WTC11 (cell line): ENCODE data around the gene GPX3. TPM values are rescaled to one million over a fixed set of nuclear protein-coding genes. Genes with fewer than 3 reads are reported as not detected.

Source experiments
- ATAC-seq: fragments of 200-7000 bp; cut with Tn5 transposase; 2 replicates; pipeline ENCODE4 v1.10.0; 2021; ENCODE audit warnings: mild to moderate bottlenecking, moderate library complexity
- CTCF ChIA-PET: fragments of 300-600 bp; sonication (Branson Sonifier 250); formaldehyde crosslinking; loops from one replicate; lab custom pipeline; 2021; ENCODE audit warnings: antibody characterized with exemption; lab: Charles Lee
- POLR2A ChIA-PET: fragments of 350-600 bp; sonication (Branson Sonifier 250); formaldehyde crosslinking; loops from one replicate; lab custom pipeline; 2021; ENCODE audit warnings: antibody characterized with exemption; lab: Charles Lee
- DNase-seq: peaks from one replicate; pipeline ENCODE4 v3.0.0; 2021; ENCODE audit warnings: low spot score
- H3K27ac Mint-ChIP-seq: 2 replicates; pipeline ENCODE4 v1.8.0; 2021; ENCODE audit warnings: mixed read lengths
- H3K27me3 Mint-ChIP-seq: 2 replicates; pipeline ENCODE4 v1.8.0; 2021; ENCODE audit warnings: low read depth, mild to moderate bottlenecking, moderate library complexity, mixed read lengths
- H3K36me3 Mint-ChIP-seq: 2 replicates; pipeline ENCODE4 v1.8.0; 2021; ENCODE audit warnings: mixed read lengths
- H3K4me1 Mint-ChIP-seq: 2 replicates; pipeline ENCODE4 v1.8.0; 2022; ENCODE audit warnings: mixed read lengths
- H3K4me3 Mint-ChIP-seq: 2 replicates; pipeline ENCODE4 v1.8.0; 2021; ENCODE audit warnings: mild to moderate bottlenecking, moderate library complexity, mixed read lengths
- H3K9me3 Mint-ChIP-seq: 2 replicates; pipeline ENCODE4 v1.8.0; 2021; ENCODE audit warnings: mixed read lengths
- ERG ChIP-seq: fragments of 250-450 bp; sonication (Bioruptor Pico); IDR thresholded peaks from 2 replicates; pipeline ENCODE4 v1.8.0; 2021; ENCODE audit warnings: mild to moderate bottlenecking
- IRF1 ChIP-seq: sonication (generic); formaldehyde crosslinking; IDR thresholded peaks from 2 replicates; pipeline ENCODE4 v1.8.0; 2023; ENCODE audit warnings: missing genetic modification reagents
- JUN ChIP-seq: sonication (generic); formaldehyde crosslinking; IDR thresholded peaks from 2 replicates; pipeline ENCODE4 v1.8.0; 2023; ENCODE audit warnings: mild to moderate bottlenecking, missing genetic modification reagents
- MAX ChIP-seq: sonication (generic); formaldehyde crosslinking; IDR thresholded peaks from 2 replicates; pipeline ENCODE4 v1.8.0; 2022; ENCODE audit warnings: mild to moderate bottlenecking, missing genetic modification reagents
- NFATC4 ChIP-seq: fragments of 250-450 bp; sonication (Bioruptor Pico); IDR thresholded peaks from 2 replicates; pipeline ENCODE4 v1.9.0; 2021; ENCODE audit warnings: mild to moderate bottlenecking
- NFE2L1 ChIP-seq: sonication (generic); formaldehyde crosslinking; IDR thresholded peaks from 2 replicates; pipeline ENCODE4 v1.8.1; 2023; ENCODE audit warnings: missing genetic modification reagents
- SMAD3 ChIP-seq: sonication (generic); formaldehyde crosslinking; IDR thresholded peaks from 2 replicates; pipeline ENCODE4 v1.8.0; 2022; ENCODE audit warnings: missing genetic modification reagents, mild to moderate bottlenecking, borderline replicate concordance
- SP1 ChIP-seq: sonication (generic); formaldehyde crosslinking; conservative IDR thresholded peaks from 2 replicates; pipeline ENCODE4 v1.8.1; 2022; ENCODE audit warnings: missing genetic modification reagents
- TEAD4 ChIP-seq: sonication (generic); formaldehyde crosslinking; IDR thresholded peaks from 2 replicates; pipeline ENCODE4 v1.8.0; 2022; ENCODE audit warnings: mild to moderate bottlenecking, missing genetic modification reagents
- ZBTB43 ChIP-seq: sonication (generic); formaldehyde crosslinking; IDR thresholded peaks from 2 replicates; pipeline ENCODE4 v1.8.1; 2023; ENCODE audit warnings: mild to moderate bottlenecking, missing genetic modification reagents
- ZNF317 ChIP-seq: sonication (generic); formaldehyde crosslinking; IDR thresholded peaks from 2 replicates; pipeline ENCODE4 v1.8.1; 2023; ENCODE audit warnings: low read depth, mild to moderate bottlenecking, moderate library complexity, missing genetic modification reagents, borderline replicate concordance
- ZSCAN18 ChIP-seq: fragments of 250-450 bp; sonication (Bioruptor Pico); IDR thresholded peaks from 2 replicates; pipeline ENCODE4 v2.1.2; 2022; ENCODE audit warnings: mild to moderate bottlenecking, moderate library complexity
- total RNA-seq: library from RNA; stranded (reverse); gene quantifications from 3 replicates; pipeline ENCODE4 v1.2.3, GENCODE V29; 2021
- TF ChIP-seq, protein P1 (sequence below): sonication (generic); formaldehyde crosslinking; IDR thresholded peaks from 2 replicates; pipeline ENCODE4 v1.8.1; 2022; ENCODE audit warnings: low read depth, missing genetic modification reagents, borderline replicate concordance
- TF ChIP-seq, protein P2 (sequence below): sonication (generic); formaldehyde crosslinking; IDR thresholded peaks from 2 replicates; pipeline ENCODE4 v1.8.1; 2023; ENCODE audit warnings: mild to moderate bottlenecking, missing genetic modification reagents
- TF ChIP-seq, protein P3 (sequence below): sonication (generic); formaldehyde crosslinking; IDR thresholded peaks from 2 replicates; pipeline ENCODE4 v1.8.1; 2022; ENCODE audit warnings: mild to moderate bottlenecking, moderate library complexity, missing genetic modification reagents
- TF ChIP-seq, protein P4 (sequence below): sonication (generic); formaldehyde crosslinking; IDR thresholded peaks from 2 replicates; pipeline ENCODE4 v1.8.1; 2023; ENCODE audit warnings: mild to moderate bottlenecking, moderate library complexity, missing genetic modification reagents
- TF ChIP-seq, protein P5 (sequence below): sonication (generic); formaldehyde crosslinking; IDR thresholded peaks from 2 replicates; pipeline ENCODE4 v1.8.0; 2022; ENCODE audit warnings: mild to moderate bottlenecking, missing genetic modification reagents

Gene GPX3
- total RNA-seq, 1 experiment from 2014 or later: 24.5 TPM

DNA sequence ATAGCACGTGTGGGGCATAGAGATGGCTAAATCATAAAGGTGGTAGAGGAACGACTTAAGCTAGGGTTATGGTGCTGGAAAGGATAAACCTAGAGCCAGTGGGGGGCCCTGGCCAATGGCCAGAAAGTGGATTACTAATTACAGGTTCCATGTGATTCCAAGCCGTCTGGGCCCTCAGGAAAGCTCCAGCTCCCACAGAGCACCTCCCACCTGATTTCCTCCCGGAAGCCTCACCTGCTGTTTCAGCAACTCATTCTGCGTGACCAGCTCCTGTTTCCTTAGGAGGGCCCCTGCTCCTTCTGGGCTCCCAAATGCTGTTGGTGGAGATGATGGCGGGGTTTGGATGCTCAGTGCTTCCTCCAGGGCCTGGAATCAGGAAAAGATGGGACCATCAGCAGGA is 16.2 kb downstream of the GPX3 start:
- TF ChIP-seq ZBTB43 (CRISPR knock-in tag): no peak
- TF ChIP-seq ERG (CRISPR knock-in tag): no peak
- TF ChIP-seq, protein P1, sequence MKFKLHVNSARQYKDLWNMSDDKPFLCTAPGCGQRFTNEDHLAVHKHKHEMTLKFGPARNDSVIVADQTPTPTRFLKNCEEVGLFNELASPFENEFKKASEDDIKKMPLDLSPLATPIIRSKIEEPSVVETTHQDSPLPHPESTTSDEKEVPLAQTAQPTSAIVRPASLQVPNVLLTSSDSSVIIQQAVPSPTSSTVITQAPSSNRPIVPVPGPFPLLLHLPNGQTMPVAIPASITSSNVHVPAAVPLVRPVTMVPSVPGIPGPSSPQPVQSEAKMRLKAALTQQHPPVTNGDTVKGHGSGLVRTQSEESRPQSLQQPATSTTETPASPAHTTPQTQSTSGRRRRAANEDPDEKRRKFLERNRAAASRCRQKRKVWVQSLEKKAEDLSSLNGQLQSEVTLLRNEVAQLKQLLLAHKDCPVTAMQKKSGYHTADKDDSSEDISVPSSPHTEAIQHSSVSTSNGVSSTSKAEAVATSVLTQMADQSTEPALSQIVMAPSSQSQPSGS: no peak
- TF ChIP-seq, protein P2, sequence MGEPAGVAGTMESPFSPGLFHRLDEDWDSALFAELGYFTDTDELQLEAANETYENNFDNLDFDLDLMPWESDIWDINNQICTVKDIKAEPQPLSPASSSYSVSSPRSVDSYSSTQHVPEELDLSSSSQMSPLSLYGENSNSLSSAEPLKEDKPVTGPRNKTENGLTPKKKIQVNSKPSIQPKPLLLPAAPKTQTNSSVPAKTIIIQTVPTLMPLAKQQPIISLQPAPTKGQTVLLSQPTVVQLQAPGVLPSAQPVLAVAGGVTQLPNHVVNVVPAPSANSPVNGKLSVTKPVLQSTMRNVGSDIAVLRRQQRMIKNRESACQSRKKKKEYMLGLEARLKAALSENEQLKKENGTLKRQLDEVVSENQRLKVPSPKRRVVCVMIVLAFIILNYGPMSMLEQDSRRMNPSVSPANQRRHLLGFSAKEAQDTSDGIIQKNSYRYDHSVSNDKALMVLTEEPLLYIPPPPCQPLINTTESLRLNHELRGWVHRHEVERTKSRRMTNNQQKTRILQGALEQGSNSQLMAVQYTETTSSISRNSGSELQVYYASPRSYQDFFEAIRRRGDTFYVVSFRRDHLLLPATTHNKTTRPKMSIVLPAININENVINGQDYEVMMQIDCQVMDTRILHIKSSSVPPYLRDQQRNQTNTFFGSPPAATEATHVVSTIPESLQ (CRISPR knock-in tag): no peak
- TF ChIP-seq SP1 (CRISPR knock-in tag): no peak
- TF ChIP-seq, protein P3, sequence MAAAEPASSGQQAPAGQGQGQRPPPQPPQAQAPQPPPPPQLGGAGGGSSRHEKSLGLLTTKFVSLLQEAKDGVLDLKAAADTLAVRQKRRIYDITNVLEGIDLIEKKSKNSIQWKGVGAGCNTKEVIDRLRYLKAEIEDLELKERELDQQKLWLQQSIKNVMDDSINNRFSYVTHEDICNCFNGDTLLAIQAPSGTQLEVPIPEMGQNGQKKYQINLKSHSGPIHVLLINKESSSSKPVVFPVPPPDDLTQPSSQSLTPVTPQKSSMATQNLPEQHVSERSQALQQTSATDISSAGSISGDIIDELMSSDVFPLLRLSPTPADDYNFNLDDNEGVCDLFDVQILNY: no peak
- TF ChIP-seq NFATC4 (CRISPR knock-in tag): no peak
- TF ChIP-seq NFE2L1 (CRISPR knock-in tag): no peak
- TF ChIP-seq ZNF317 (CRISPR knock-in tag): no peak
- no peak for TF ChIP-seq SMAD3 (CRISPR knock-in tag)
- no peak for TF ChIP-seq MAX (CRISPR knock-in tag)
- TF ChIP-seq IRF1 (CRISPR knock-in tag): no peak
- TF ChIP-seq, protein P4, sequence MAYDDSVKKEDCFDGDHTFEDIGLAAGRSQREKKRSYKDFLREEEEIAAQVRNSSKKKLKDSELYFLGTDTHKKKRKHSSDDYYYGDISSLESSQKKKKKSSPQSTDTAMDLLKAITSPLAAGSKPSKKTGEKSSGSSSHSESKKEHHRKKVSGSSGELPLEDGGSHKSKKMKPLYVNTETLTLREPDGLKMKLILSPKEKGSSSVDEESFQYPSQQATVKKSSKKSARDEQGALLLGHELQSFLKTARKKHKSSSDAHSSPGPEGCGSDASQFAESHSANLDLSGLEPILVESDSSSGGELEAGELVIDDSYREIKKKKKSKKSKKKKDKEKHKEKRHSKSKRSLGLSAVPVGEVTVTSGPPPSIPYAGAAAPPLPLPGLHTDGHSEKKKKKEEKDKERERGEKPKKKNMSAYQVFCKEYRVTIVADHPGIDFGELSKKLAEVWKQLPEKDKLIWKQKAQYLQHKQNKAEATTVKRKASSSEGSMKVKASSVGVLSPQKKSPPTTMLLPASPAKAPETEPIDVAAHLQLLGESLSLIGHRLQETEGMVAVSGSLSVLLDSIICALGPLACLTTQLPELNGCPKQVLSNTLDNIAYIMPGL: no peak
- no peak for TF ChIP-seq ZSCAN18
- TF ChIP-seq TEAD4 (CRISPR knock-in tag): no peak
- TF ChIP-seq, protein P5, sequence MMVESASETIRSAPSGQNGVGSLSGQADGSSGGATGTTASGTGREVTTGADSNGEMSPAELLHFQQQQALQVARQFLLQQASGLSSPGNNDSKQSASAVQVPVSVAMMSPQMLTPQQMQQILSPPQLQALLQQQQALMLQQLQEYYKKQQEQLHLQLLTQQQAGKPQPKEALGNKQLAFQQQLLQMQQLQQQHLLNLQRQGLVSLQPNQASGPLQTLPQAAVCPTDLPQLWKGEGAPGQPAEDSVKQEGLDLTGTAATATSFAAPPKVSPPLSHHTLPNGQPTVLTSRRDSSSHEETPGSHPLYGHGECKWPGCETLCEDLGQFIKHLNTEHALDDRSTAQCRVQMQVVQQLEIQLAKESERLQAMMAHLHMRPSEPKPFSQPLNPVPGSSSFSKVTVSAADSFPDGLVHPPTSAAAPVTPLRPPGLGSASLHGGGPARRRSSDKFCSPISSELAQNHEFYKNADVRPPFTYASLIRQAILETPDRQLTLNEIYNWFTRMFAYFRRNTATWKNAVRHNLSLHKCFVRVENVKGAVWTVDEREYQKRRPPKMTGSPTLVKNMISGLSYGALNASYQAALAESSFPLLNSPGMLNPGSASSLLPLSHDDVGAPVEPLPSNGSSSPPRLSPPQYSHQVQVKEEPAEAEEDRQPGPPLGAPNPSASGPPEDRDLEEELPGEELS: no peak
- TF ChIP-seq JUN (CRISPR knock-in tag): no peak
- H3K4me1 Mint-ChIP-seq: peaks cover 4% of the 10 kb centered on the region; the same call in 1 of the 2 replicates
- H3K27me3 Mint-ChIP-seq: no peaks in the 10 kb centered on the region
- no peak overlapping the region for H3K27ac Mint-ChIP-seq
- CTCF ChIA-PET: interaction anchor here (1.8 to 2.4 kb wide), 2 partner anchors 11 to 128 kb away, joined by 4 to 19 read pairs; no protein-coding TSS in a partner anchor
- H3K4me3 Mint-ChIP-seq: no peak overlapping the region
- no peak for DNase-seq
- peak; percentile 46 for ATAC-seq
- no peaks in the 10 kb centered on the region for H3K9me3 Mint-ChIP-seq
- POLR2A ChIA-PET: no interaction called here
- H3K36me3 Mint-ChIP-seq: peaks cover 44% of the 10 kb centered on the region
